KBM-7 (cell line): ENCODE data around the gene LYPLA2.

Experiments used
- DNase-seq: peaks from one replicate; pipeline ENCODE4 v3.0.0-alpha.2; 2015
- in situ Hi-C: fragments of 300-500 bp; cut with MboI; formaldehyde crosslinking; loops from 2 replicates; pipeline ENCODE4 v1.14.3; 2020; ENCODE audit warnings: low sequenced_read_pairs, low pct_unique_long_range_greater_than_20kb, mixed read lengths

LYPLA2 gene

GRCh38 chr1:23790696-23791515 lies at the start of gene LYPLA2:
TSS of gene LYPLA2 (plus strand) at chr1:23791145. CDS start at chr1:23792683, 1,538 bp downstream.
- peak; percentile 90 for DNase-seq
- in situ Hi-C loops, result no loop called here

- in situ Hi-C loops, result no loop called here
- DNase-seq, result no peak
Measured at GRCh38 chr1:23741609-23742008, 49.3 kb upstream of the LYPLA2 start.

GRCh38 chr1:23742670-23743286 lies 48.2 kb upstream of the LYPLA2 start:
- in situ Hi-C loops, result no loop called here
- no peak for DNase-seq

DNA sequence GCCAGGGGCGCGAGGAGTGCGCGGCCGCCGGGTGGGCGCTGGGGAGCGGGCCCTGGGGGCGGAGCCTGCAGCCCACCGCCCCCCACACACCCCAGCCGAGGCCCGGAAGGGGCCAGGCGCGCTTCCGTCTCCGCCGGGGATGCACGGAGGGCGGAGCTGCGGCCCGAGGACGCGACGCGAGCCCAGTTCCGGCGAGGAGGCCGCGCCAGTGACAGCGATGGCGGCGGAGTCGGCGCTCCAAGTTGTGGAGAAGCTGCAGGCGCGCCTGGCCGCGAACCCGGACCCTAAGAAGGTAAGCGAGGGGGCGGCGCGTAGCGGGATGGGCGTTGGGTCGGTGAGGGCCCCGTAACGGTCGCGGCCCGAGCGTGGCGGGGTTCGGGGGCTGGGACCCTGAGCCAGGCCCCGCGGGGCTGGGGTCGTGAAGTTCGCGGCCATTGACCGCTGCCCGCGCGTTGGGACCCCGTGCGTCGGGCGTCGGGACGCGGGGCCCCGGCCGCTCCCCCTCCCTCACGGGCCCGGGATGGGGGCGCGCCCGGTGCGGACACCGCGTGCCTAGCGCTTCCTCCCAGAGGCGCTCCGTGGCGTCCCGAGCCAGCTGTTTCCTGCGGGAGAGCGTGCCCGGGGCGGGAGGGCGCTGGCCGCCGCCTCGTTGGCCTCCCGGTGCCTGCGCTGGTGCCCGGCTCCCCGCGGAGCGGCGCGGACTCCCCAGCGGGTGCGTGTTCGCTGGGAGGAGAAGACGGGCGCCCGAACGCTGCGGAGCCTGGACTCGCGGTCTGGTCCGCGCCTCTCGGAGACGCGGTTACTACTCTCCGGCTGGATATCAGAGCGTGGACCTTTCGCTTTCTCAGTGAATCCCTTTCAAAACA lies 47.4 kb upstream of the LYPLA2 start, which contains the start of gene ELOA:
Gene ELOA (plus strand): TSS at position 185 of the 866 bp plus-strand sequence. CDS start 33 bp downstream, at position 218.
- in situ Hi-C loops, result no loop called here
- DNase-seq, result peak; percentile 73

- peak; percentile 32 for DNase-seq
- in situ Hi-C loops, result no loop called here
Measured at GRCh38 chr1:23745515-23745914, 45.4 kb upstream of the LYPLA2 start.

GRCh38 chr1:23748016-23748415 lies 42.9 kb upstream of the LYPLA2 start:
- in situ Hi-C loops, result no loop called here
- DNase-seq, result no peak

DNA sequence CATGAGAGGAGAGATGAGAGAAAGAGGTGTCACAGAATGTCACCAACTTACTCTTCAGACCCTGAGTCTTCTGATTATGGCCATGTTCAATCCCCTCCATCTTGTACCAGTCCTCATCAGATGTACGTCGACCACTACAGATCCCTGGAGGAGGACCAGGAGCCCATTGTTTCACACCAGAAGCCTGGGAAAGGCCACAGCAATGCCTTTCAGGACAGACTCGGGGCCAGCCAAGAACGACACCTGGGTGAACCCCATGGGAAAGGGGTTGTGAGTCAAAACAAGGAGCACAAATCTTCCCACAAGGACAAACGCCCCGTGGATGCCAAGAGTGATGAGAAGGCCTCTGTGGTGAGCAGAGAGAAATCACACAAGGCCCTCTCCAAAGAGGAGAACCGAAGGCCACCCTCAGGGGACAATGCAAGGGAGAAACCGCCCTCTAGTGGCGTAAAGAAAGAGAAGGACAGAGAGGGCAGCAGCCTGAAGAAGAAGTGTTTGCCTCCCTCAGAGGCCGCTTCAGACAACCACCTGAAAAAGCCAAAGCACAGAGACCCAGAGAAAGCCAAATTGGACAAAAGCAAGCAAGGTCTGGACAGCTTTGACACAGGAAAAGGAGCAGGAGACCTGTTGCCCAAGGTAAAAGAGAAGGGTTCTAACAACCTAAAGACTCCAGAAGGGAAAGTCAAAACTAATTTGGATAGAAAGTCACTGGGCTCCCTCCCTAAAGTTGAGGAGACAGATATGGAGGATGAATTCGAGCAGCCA lies 39.7 kb upstream of the LYPLA2 start:
- peak; percentile 74 for DNase-seq
- in situ Hi-C loops, result no loop called here

- in situ Hi-C loops, result no loop called here
Measured at GRCh38 chr1:23751815-23752200, 39.1 kb upstream of the LYPLA2 start.

GRCh38 chr1:23752909-23753308 lies 38.0 kb upstream of the LYPLA2 start:
- DNase-seq, result no peak
- in situ Hi-C loops, result no loop called here

More at GRCh38 chr1:23751815-23752200, 39.1 kb upstream of the LYPLA2 start:
- no peak for DNase-seq

DNA sequence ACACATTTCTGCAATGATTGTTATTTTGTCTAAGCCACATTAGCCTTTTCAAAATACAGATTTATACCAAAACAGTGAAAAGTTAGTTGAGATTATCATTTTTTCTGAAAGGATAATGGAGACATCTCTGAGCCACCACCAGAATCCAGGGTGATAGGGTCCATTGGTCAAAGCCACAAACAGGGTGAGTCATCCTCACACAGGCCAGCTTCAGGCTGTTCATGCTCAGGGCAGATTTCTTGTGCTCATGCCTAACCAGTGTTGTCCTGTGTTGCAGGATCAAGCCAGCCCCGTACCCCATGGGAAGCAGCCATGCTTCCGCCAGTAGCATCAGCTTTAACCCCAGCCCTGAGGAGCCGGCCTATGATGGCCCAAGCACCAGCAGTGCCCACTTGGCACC lies 34.3 kb upstream of the LYPLA2 start:
- no peak for DNase-seq
- in situ Hi-C loops, result no loop called here

GRCh38 chr1:23757812-23758211 lies 33.1 kb upstream of the LYPLA2 start:
- in situ Hi-C loops, result no loop called here

DNA sequence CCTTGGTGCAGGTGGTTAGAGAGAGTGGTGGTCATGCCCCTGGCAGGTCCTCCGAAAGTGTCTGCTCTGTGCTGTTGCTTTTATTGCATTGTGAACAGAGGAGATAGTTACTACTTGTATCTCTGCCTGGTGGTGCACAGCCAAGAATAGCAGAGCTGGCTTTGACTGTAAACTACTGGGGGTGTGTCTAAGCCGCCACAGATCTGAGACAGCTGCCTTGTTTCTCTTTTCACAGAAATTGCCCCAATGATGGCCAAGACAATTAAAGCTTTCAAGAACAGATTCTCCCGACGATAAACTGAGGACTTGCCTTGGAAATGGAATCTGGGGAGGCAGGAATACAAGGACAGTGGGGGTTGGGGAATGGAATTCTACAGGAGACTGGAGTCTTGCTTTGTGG lies 31.7 kb upstream of the LYPLA2 start:
- no peak for DNase-seq
- in situ Hi-C loops, result no loop called here

More at GRCh38 chr1:23757812-23758211, 33.1 kb upstream of the LYPLA2 start:
- DNase-seq, result no peak

DNA sequence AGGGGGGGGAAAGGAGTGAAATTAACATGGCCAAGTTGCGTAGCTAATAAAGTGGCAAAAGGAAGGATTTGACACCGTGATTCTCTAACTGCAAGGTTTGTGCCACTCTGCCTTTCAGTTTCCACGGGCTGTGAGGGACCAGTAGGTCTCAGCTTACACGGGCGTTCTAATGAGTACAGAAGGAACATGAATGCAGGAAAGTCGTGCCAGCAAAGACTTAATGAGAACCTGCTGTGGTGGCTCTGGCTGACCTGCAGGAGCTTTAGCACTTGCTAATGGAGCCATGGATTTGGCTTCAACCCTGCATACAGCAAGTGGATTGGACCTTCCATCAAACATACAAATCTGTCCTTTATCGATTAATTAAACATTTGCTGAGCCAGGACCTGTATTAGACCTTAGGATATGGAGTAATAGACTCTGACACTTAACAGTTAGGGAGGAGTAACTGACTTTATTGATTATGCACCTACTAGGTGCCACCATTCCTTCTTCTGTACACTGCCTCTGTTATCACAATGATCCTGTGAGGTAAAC lies 27.8 kb upstream of the LYPLA2 start:
- DNase-seq, result no peak
- in situ Hi-C loops, result no loop called here

DNA sequence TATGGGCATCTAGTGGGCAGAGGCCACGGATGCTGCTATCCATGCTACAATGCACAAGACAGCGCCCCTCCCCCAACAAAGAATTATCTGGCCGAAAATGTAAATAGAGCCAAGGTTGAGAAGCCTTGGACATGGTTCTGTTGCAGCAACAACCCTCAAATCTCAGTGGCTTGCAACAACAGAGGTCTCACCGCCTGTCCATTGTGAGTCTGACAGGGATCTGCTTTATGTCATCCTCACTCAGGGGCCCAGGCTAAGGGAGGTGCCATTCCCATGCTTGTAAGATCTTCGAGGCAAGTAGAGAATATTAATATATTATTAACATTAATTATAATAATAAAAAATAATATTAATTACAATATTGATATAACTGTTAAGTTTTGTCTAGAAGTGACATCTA lies 22.2 kb upstream of the LYPLA2 start:
- in situ Hi-C loops, result no loop called here

DNA sequence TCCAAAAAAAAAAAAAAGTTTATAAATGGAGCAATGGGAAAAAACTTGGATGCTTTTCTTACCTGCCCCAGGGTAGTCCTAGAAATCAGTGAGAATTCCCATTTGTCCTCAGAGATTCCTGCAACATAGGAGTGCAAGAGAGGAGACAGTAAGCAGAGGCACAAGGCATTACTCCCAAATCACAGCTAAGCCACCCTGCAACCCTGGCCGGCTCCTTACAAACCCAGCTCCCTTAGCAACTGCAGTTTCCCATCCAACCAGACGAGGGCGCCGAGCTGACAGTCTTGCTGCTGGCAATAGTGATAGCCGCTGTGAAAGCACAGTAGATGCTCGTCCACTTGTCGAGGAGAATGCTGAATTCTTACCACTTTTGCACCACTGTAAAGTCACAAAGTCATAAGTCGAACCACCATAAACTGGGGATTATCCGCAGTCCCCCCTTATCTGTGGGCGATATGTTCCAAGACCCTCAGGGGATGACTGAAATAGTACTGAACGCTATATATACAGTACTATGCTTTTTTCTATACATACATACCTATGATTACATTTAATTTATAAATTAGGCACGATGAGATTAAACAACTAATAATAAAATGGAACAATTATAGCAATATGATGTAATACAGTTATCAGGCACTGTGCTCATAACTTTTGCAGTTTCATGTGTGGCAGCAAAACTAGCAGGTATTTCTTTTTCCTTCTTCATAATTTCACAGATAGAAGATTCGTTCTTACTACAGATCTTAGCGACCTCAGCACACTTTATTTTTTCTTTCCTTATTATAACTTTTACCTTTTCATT lies 18.7 kb upstream of the LYPLA2 start:
- DNase-seq, result peak; percentile 82
- in situ Hi-C loops, result no loop called here

More for the DNA sequence above, 22.2 kb upstream of the LYPLA2 start:
- DNase-seq, result no peak

GRCh38 chr1:23772854-23773242 lies 18.1 kb upstream of the LYPLA2 start:
- in situ Hi-C loops, result no loop called here
- DNase-seq, result no peak

GRCh38 chr1:23774174-23774880 lies 16.6 kb upstream of the LYPLA2 start:
- DNase-seq, result no peak
- in situ Hi-C loops, result no loop called here
